WTC11 (cell line): ENCODE measurements around the gene TMEM178A. TPM values are rescaled to one million over a fixed set of nuclear protein-coding genes. Genes with fewer than 3 reads are reported as not detected.

Experiments used
- ATAC-seq: fragments of 200-7000 bp; cut with Tn5 transposase; 2 replicates; pipeline ENCODE4 v1.10.0; 2021; ENCODE audit warnings: mild to moderate bottlenecking, moderate library complexity
- CTCF ChIA-PET: fragments of 300-600 bp; sonication (Branson Sonifier 250); formaldehyde crosslinking; loops from one replicate; lab custom pipeline; 2021; ENCODE audit warnings: antibody characterized with exemption; lab: Charles Lee
- POLR2A ChIA-PET: fragments of 350-600 bp; sonication (Branson Sonifier 250); formaldehyde crosslinking; loops from one replicate; lab custom pipeline; 2021; ENCODE audit warnings: antibody characterized with exemption; lab: Charles Lee
- DNase-seq: peaks from one replicate; pipeline ENCODE4 v3.0.0; 2021; ENCODE audit warnings: low spot score
- H3K27ac Mint-ChIP-seq: 2 replicates; pipeline ENCODE4 v1.8.0; 2021; ENCODE audit warnings: mixed read lengths
- H3K27me3 Mint-ChIP-seq: 2 replicates; pipeline ENCODE4 v1.8.0; 2021; ENCODE audit warnings: low read depth, mild to moderate bottlenecking, moderate library complexity, mixed read lengths
- H3K36me3 Mint-ChIP-seq: 2 replicates; pipeline ENCODE4 v1.8.0; 2021; ENCODE audit warnings: mixed read lengths
- H3K4me1 Mint-ChIP-seq: 2 replicates; pipeline ENCODE4 v1.8.0; 2022; ENCODE audit warnings: mixed read lengths
- H3K4me3 Mint-ChIP-seq: 2 replicates; pipeline ENCODE4 v1.8.0; 2021; ENCODE audit warnings: mild to moderate bottlenecking, moderate library complexity, mixed read lengths
- H3K9me3 Mint-ChIP-seq: 2 replicates; pipeline ENCODE4 v1.8.0; 2021; ENCODE audit warnings: mixed read lengths
- CDX4 ChIP-seq: fragments of 250-450 bp; sonication (Bioruptor Pico); IDR thresholded peaks from 2 replicates; pipeline ENCODE4 v1.9.0; 2021; ENCODE audit warnings: moderate library complexity, mild to moderate bottlenecking, inconsistent platforms, borderline replicate concordance
- E2F4 ChIP-seq: sonication (generic); formaldehyde crosslinking; IDR thresholded peaks from 2 replicates; pipeline ENCODE4 v1.8.1; 2022; ENCODE audit warnings: low read depth, mild to moderate bottlenecking, moderate library complexity, missing genetic modification reagents, borderline replicate concordance
- ESRRA ChIP-seq: sonication (generic); formaldehyde crosslinking; IDR thresholded peaks from 2 replicates; pipeline ENCODE4 v1.8.1; 2022; ENCODE audit warnings: mild to moderate bottlenecking, missing genetic modification reagents, borderline replicate concordance
- GRHL2 ChIP-seq: fragments of 250-450 bp; sonication (Bioruptor Pico); IDR thresholded peaks from 2 replicates; pipeline ENCODE4 v1.8.0; 2022; ENCODE audit warnings: mild to moderate bottlenecking, moderate library complexity; ENCODE audit not compliant: insufficient replicate concordance, severe bottlenecking
- HMGA2 ChIP-seq: fragments of 250-450 bp; sonication (Bioruptor Pico); IDR thresholded peaks from 2 replicates; pipeline ENCODE4 v1.4.0; 2021; ENCODE audit warnings: mild to moderate bottlenecking, moderate library complexity
- NFYB ChIP-seq: sonication (generic); formaldehyde crosslinking; conservative IDR thresholded peaks from 2 replicates; pipeline ENCODE4 v1.8.0; 2022; ENCODE audit warnings: low read depth, missing genetic modification reagents
- NR2C2 ChIP-seq: sonication (generic); formaldehyde crosslinking; IDR thresholded peaks from 2 replicates; pipeline ENCODE4 v1.8.0; 2022; ENCODE audit warnings: mild to moderate bottlenecking, missing genetic modification reagents
- NR3C1 ChIP-seq: sonication (generic); formaldehyde crosslinking; conservative IDR thresholded peaks from 2 replicates; pipeline ENCODE4 v1.8.1; 2023; ENCODE audit warnings: low read depth, mild to moderate bottlenecking, missing genetic modification reagents
- OVOL2 ChIP-seq: fragments of 250-450 bp; sonication (Bioruptor Pico); IDR thresholded peaks from 2 replicates; pipeline ENCODE4 v1.9.0; 2021; ENCODE audit warnings: mild to moderate bottlenecking, borderline replicate concordance
- RELA ChIP-seq: sonication (generic); formaldehyde crosslinking; IDR thresholded peaks from 2 replicates; pipeline ENCODE4 v1.8.1; 2022; ENCODE audit warnings: missing genetic modification reagents, mild to moderate bottlenecking, borderline replicate concordance
- ZNF138 ChIP-seq: sonication (generic); formaldehyde crosslinking; conservative IDR thresholded peaks from 2 replicates; pipeline ENCODE4 v1.8.1; 2022; ENCODE audit warnings: mild to moderate bottlenecking, moderate library complexity, missing genetic modification reagents
- ZNF281 ChIP-seq: sonication (generic); formaldehyde crosslinking; IDR thresholded peaks from 2 replicates; pipeline ENCODE4 v1.8.0; 2023; ENCODE audit warnings: mild to moderate bottlenecking, missing genetic modification reagents
- ZNF532 ChIP-seq: fragments of 250-450 bp; sonication (Bioruptor Pico); IDR thresholded peaks from 2 replicates; pipeline ENCODE4 v1.9.0; 2021; ENCODE audit warnings: mild to moderate bottlenecking, borderline replicate concordance
- ZNF671 ChIP-seq: fragments of 250-450 bp; sonication (Bioruptor Pico); IDR thresholded peaks from 2 replicates; pipeline ENCODE4 v1.8.0; 2021; ENCODE audit warnings: mild to moderate bottlenecking
- total RNA-seq: library from RNA; stranded (reverse); gene quantifications from 3 replicates; pipeline ENCODE4 v1.2.3, GENCODE V29; 2021
- TF ChIP-seq, protein P1 (sequence below): fragments of 250-450 bp; sonication (Bioruptor Pico); IDR thresholded peaks from 2 replicates; pipeline ENCODE4 v1.9.0; 2021; ENCODE audit warnings: mild to moderate bottlenecking
- TF ChIP-seq, protein P2 (sequence below): sonication (generic); formaldehyde crosslinking; IDR thresholded peaks from 2 replicates; pipeline ENCODE4 v1.8.0; 2022; ENCODE audit warnings: missing genetic modification reagents
- TF ChIP-seq, protein P3 (sequence below): sonication (generic); formaldehyde crosslinking; IDR thresholded peaks from 2 replicates; pipeline ENCODE4 v1.8.1; 2022; ENCODE audit warnings: missing genetic modification reagents, borderline replicate concordance
- TF ChIP-seq, protein P4 (sequence below): sonication (generic); formaldehyde crosslinking; conservative IDR thresholded peaks from 2 replicates; pipeline ENCODE4 v1.8.1; 2022; ENCODE audit warnings: mild to moderate bottlenecking, missing genetic modification reagents

TMEM178A gene
- total RNA-seq, 1 experiment from 2014 or later: 14.5 TPM

DNA sequence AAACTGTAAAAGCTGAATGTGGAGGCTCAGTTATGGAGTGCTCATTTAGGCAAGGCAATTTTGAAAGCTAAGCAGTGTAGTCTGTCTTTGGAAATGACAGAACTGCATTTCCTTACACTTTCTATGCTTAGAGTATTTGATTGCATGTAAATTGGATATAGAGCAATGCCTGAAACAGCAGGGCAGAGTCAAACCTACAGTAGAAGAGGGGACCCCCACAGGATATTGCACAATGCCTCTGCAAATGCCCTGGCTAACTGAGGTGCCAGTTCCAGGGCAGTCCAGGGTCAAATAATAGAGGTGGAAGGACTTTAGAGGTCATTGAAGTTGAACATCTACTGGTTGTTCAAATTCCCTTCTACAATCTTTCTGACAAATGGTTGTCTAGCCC lies 2.2 kb downstream of the TMEM178A start (continued):
- TF ChIP-seq ZNF281 (CRISPR knock-in tag): no peak
- no peak for TF ChIP-seq NR2C2 (CRISPR knock-in tag)
- TF ChIP-seq, protein P1, sequence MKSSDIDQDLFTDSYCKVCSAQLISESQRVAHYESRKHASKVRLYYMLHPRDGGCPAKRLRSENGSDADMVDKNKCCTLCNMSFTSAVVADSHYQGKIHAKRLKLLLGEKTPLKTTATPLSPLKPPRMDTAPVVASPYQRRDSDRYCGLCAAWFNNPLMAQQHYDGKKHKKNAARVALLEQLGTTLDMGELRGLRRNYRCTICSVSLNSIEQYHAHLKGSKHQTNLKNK (CRISPR knock-in tag): no peak
- no peak for TF ChIP-seq ZNF532 (CRISPR knock-in tag)
- no peak for TF ChIP-seq ZNF138 (CRISPR knock-in tag)
- TF ChIP-seq OVOL2 (CRISPR knock-in tag): no peak
- TF ChIP-seq, protein P2, sequence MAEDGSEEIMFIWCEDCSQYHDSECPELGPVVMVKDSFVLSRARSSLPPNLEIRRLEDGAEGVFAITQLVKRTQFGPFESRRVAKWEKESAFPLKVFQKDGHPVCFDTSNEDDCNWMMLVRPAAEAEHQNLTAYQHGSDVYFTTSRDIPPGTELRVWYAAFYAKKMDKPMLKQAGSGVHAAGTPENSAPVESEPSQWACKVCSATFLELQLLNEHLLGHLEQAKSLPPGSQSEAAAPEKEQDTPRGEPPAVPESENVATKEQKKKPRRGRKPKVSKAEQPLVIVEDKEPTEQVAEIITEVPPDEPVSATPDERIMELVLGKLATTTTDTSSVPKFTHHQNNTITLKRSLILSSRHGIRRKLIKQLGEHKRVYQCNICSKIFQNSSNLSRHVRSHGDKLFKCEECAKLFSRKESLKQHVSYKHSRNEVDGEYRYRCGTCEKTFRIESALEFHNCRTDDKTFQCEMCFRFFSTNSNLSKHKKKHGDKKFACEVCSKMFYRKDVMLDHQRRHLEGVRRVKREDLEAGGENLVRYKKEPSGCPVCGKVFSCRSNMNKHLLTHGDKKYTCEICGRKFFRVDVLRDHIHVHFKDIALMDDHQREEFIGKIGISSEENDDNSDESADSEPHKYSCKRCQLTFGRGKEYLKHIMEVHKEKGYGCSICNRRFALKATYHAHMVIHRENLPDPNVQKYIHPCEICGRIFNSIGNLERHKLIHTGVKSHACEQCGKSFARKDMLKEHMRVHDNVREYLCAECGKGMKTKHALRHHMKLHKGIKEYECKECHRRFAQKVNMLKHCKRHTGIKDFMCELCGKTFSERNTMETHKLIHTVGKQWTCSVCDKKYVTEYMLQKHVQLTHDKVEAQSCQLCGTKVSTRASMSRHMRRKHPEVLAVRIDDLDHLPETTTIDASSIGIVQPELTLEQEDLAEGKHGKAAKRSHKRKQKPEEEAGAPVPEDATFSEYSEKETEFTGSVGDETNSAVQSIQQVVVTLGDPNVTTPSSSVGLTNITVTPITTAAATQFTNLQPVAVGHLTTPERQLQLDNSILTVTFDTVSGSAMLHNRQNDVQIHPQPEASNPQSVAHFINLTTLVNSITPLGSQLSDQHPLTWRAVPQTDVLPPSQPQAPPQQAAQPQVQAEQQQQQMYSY (CRISPR knock-in tag): no peak
- TF ChIP-seq, protein P3, sequence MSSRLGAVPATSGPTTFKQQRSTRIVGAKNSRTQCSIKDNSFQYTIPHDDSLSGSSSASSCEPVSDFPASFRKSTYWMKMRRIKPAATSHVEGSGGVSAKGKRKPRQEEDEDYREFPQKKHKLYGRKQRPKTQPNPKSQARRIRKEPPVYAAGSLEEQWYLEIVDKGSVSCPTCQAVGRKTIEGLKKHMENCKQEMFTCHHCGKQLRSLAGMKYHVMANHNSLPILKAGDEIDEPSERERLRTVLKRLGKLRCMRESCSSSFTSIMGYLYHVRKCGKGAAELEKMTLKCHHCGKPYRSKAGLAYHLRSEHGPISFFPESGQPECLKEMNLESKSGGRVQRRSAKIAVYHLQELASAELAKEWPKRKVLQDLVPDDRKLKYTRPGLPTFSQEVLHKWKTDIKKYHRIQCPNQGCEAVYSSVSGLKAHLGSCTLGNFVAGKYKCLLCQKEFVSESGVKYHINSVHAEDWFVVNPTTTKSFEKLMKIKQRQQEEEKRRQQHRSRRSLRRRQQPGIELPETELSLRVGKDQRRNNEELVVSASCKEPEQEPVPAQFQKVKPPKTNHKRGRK (CRISPR knock-in tag): no peak

GRCh38 chr2:39668576-39669080 lies 2.9 kb downstream of the TMEM178A start:
- H3K4me3 Mint-ChIP-seq: no peak overlapping the region
- H3K4me1 Mint-ChIP-seq: peaks cover 48% of the 10 kb centered on the region
- peaks cover 37% of the 10 kb centered on the region for H3K27me3 Mint-ChIP-seq
- no peak overlapping the region for H3K27ac Mint-ChIP-seq
- POLR2A ChIA-PET: no interaction called here
- H3K36me3 Mint-ChIP-seq: no peaks in the 10 kb centered on the region
- DNase-seq (no peak), ATAC-seq (no peak)
- H3K9me3 Mint-ChIP-seq: no peaks in the 10 kb centered on the region
- CTCF ChIA-PET: interaction anchor here (1.9 kb wide), 1 partner anchor 75 kb away, joined by 5 read pairs; no protein-coding TSS in a partner anchor
- TF ChIP-seq CDX4 (CRISPR knock-in tag) (no peak), ZNF671 (CRISPR knock-in tag) (no peak), NFYB (CRISPR knock-in tag) (no peak), E2F4 (CRISPR knock-in tag) (no peak), NR3C1 (CRISPR knock-in tag) (no peak), HMGA2 (no peak), ESRRA (no peak), RELA (no peak), GRHL2 (no peak)
- TF ChIP-seq, protein P4, sequence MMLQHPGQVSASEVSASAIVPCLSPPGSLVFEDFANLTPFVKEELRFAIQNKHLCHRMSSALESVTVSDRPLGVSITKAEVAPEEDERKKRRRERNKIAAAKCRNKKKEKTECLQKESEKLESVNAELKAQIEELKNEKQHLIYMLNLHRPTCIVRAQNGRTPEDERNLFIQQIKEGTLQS (CRISPR knock-in tag): no peak
